SK-N-SH (cell line): Measurements from ENCODE around the gene ZNF827.

Experiments
- RFX5 ChIP-seq: IDR thresholded peaks from 2 replicates; pipeline ENCODE4 v1.6.1; 2012; ENCODE audit warnings: mild to moderate bottlenecking, improper control_type of control experiment, low read length
- TCF12 ChIP-seq: IDR thresholded peaks from 2 replicates; pipeline ENCODE4 v1.4.0; 2012
- TF ChIP-seq, protein P1 (sequence below): fragments of 200-600 bp; sonication (generic); IDR thresholded peaks from 2 replicates; pipeline ENCODE4 v1.6.1; 2017; ENCODE audit warnings: antibody characterized with exemption, mild to moderate bottlenecking, moderate library complexity

DNA sequence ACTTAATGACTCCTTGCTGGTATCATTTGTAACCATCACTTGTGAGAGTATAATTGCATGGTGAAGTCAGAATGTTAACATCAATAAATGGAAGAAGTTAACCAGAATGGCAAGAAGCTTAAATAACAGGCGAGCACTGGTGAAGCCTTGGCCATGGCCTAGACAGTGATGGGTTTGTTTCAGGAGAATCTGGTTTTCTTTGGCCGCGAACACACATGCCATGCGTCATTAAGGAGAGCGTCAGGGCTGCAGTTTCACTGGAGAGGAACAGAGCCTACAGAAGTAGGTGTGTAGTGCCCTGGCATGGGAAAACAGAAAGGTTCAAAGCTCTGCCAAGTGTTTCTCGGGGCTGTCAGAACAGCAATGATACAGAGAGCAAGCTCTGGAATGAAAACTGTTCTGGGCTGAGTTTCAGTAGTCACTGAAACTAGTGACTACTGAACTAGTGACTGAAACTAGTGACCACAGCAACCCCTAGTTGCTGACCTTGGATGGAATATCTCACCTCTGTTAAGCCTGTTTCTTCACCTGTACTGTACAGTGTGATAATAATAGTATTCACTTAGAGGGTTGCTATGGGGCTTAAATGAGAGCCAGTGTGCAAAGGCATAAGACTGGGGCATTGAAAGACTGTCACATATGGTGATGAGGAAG, 164.9 kb downstream of the ZNF827 start:
- TF ChIP-seq TCF12, result no peak
- no peak for TF ChIP-seq RFX5
- TF ChIP-seq, protein P1, sequence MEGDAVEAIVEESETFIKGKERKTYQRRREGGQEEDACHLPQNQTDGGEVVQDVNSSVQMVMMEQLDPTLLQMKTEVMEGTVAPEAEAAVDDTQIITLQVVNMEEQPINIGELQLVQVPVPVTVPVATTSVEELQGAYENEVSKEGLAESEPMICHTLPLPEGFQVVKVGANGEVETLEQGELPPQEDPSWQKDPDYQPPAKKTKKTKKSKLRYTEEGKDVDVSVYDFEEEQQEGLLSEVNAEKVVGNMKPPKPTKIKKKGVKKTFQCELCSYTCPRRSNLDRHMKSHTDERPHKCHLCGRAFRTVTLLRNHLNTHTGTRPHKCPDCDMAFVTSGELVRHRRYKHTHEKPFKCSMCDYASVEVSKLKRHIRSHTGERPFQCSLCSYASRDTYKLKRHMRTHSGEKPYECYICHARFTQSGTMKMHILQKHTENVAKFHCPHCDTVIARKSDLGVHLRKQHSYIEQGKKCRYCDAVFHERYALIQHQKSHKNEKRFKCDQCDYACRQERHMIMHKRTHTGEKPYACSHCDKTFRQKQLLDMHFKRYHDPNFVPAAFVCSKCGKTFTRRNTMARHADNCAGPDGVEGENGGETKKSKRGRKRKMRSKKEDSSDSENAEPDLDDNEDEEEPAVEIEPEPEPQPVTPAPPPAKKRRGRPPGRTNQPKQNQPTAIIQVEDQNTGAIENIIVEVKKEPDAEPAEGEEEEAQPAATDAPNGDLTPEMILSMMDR, result no peak
